Prostate gland (tissue), 1 donor: Measurements from ENCODE around the gene ABCC2.

Experiments used
- POLR2A ChIP-seq: fragments of 450-650 bp; IDR thresholded peaks from one replicate; pipeline ENCODE4 v1.6.1; 2016; ENCODE audit warnings: antibody characterized with exemption, mild to moderate bottlenecking
- POLR2AphosphoS5 ChIP-seq: sonication (generic); formaldehyde crosslinking; IDR thresholded peaks from one replicate; pipeline ENCODE4 v1.6.1; 2017; ENCODE audit warnings: antibody characterized with exemption

- TF ChIP-seq POLR2A (no peak), POLR2AphosphoS5 (no peak)
These were observed 1.7 kb downstream of the ABCC2 start for GRCh38 chr10:99784016-99784726.
